GM19043 (cell line): ENCODE data around the gene BTLA.
"Not testable (repeated sequence)": the region's sequence is repeated elsewhere in the genome, so short reads cannot be mapped to it uniquely, and the experiment has no call there.

Experiments used
- ATAC-seq: cut with Tn5 transposase; IDR thresholded peaks from one replicate; pipeline ENCODE4 v1.9.1; 2021; ENCODE audit warnings: low read depth; ENCODE audit not compliant: unreplicated experiment

BTLA gene, protein sequence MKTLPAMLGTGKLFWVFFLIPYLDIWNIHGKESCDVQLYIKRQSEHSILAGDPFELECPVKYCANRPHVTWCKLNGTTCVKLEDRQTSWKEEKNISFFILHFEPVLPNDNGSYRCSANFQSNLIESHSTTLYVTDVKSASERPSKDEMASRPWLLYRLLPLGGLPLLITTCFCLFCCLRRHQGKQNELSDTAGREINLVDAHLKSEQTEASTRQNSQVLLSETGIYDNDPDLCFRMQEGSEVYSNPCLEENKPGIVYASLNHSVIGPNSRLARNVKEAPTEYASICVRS

DNA sequence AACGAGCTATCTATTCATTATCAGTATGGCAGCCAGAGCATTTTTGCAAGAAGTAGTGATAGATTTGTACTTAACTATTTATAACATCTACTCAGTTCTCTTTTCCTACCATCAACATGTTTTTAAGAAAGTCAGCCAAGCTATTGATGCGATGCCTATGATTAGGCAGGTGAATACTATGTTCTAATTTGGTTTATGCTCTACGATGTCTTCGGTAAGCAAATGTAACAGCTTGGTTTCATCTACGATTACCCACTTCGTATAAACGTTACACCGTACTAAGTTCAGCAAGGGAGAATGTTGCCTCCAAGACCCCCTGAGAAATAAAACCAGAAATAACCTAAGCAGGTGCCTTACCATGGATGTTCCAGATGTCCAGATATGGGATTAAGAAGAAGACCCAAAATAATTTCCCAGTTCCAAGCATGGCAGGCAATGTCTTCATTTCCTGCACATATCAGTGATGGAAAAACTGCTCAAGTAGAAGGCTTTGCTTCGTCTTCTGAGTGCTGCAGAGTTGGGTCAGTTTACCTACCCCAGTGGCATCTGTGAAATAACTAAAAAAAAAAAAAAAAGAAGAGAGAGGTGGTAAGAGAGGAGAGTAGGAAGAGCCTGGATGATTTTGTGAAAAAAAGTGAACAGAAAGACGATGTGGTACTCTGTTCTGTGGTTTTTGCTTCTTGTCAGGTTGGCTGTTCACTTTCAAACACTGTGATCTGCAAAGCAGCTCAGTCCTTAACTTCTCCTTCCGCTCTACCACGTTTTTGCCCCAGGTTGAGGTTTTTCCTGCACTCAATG is at the start of gene BTLA:
TSS of gene BTLA (minus strand) at position 559 of the 798 bp plus-strand sequence. CDS start at position 445, 114 bp downstream.
- peak; percentile 58 for ATAC-seq

DNA sequence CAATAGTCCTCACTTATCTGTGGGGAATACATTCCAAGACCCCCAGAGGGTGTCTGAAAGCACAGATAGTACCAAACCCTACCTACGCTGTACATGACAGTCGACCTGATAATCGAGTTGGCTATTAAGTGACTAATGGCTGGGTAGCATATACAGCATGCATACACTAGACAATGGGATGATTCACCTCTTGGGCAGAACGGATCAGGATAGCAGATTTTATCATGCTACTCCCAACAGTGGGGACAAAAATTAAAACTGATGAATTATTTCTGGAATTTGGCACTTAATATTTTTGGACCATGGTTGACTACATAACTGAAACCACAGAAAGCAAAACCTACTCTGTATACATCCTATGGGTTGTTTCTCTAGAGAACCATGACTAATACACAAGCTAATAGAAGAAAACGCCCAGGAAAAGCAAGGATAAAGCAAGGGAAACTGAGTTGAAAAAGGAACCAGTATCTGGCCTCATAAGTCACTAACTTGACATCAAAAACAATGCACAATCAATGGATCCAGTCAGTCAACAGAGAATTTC is 47.0 kb upstream of the BTLA start:
- ATAC-seq = no peak

DNA sequence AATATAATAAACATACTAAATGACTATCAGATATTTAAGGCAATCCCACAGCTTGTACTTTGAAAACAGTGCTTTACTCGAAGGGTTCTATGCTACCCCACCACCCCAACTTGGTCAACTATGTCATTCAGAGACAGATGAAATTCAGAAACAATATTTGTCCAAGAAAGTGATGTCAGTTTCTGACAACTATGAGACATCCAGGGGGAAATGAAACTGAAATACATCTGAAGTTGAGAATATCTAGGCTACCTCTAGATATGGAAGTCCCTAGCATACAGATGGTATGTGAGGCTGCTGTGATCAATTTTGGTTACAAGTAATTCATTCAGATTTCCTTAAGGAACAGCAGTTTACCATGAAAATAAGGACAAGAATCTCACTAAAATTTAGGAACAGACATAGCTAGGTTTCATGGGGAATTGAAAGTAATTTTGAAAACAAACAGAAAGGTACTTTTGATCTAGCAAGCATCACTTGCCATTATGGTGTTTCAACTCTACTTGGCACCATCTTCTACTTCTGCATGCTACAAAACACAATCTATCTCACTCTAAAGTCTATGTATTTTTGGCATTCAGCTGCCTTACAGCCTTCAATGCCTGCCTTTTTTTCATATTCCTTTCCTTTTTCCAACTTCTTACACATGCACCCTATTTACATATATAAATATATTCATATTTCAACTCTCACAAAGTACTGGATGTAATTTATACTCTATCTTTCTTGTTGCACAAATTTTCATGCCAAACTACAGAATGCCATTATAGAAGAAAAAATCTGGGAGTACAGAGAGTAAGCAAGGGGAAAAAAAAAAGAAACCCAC is 40.8 kb upstream of the BTLA start:
- peak; percentile 92 for ATAC-seq

DNA sequence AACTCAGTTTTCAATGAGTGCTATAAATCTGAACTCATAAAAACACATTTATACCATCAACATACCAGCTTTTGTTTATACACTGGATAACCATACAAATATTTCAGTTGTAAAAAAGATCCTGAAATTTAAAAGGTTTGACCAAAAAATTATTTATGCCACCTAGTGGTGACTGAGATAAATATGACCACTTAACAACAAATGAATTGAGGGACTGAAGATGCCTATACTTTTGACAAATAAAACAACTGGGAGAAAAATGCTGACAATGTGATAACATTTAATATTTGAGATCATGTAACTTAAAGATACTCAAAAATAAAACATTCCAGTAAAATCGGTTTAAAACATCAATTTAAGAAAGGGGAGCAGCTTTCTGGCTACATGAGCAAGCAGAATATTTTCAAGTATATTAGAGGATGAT is 32.1 kb upstream of the BTLA start:
- no peak for ATAC-seq

DNA sequence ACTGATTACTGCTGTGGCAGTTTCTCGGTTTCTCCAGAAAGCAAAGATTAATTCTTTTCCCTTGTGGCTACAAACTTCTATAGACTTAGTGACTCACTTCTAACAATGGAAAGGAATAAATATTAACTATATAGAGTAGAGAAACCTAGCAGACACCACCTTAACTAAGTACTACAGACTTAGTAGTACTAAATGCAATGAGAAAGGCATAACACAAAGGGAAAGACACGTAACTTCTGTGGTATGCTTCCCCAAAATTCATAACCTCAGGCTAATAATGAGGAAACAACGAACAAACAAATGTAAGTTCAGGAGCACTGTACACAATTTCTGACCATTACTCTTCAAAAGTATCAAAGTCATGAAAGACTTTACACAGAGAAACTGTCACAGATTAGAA is 31.3 kb upstream of the BTLA start:
- ATAC-seq = no peak

DNA sequence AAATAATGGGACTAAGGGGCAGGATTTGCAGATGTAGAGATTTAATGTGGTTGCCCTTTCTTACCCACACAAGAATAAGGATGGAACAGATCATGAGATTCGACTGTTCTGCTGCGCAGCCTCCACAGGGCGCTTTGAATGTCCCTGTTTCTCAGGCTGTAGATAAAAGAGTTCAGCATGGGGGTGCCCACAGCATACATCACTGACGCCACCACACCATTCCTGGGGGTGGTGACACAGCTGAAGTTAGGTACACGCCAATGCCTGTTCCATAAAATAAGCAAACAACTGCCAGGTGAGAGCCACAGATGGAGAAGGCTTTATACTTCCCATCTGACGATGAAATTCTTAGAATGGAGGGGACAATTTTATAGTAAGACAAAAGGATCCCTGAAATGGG is 24.9 kb upstream of the BTLA start:
- not testable (repeated sequence) for ATAC-seq

DNA sequence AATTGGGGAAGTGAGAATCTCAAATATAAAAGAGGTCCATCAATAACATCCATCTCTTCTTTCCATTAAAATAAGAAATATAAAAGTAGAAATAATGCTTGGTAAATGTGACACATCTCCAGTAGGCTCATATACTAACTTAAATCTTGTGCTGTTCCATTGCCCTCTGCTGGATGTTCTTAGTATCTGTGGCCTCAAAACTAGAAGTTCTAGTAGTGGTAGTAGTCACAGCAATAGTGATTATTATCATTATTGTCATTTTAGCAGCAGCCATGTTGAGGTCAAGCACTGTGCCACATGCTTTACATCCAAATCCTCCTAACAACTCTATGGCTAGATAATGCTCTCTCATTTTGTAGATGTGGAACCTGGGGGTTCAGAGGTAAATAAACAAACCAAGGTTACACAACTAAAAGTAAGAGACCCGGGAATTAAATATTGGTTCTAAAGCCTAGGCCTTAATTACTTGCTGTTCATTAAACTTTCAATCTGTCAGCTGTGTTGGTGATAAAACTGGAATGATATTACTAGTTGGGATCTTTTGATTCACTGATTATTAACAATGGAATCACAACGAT is 20.2 kb upstream of the BTLA start:
- no peak for ATAC-seq

DNA sequence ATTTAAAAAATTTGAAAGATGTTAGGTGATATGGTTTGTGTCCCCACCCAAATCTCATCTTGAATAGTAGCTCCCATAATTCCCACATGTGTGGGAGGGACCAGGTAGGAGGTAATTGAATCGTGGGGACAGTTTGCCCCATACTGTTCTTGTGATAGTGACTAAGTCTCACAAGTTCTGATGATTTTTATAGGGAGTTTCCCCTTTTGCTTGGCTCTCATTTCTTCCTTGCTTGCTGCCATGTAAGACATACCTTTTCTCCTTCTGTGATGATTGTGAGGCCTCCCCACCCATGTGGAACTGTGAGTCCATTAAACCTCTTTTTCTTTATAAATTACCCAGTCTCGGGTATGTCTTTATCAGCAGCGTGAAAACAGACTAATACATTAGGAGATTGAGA is 19.7 kb upstream of the BTLA start:
- ATAC-seq = not testable (repeated sequence)

DNA sequence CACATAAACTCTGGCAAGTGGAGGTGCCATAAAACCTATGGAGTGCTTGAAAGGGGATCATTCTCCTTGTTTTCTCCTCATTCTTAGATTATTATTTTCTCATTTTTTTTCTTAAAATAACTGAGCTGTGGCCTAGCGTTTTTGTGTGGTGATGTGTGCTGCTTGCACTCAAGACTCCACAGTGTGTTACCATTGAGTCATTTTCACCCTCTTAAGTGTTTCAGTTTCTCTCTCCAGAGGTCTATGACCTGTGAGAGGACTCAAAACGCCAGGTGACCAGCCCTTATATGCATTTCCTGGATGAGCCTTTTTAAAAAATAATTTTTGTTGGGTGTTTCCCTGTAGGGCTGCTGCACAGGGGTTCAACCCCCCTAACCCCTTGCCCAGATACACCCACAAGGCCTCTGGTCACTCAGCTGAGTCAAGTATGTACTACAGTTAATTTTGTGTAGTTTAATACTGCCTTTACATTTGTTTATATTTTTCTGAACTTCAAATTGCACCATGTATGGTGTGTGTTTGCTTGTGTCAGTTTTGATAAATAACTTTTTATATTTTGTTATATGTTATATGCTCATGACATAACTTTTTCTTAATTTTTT is 15.4 kb upstream of the BTLA start:
- ATAC-seq = peak; percentile 98

DNA sequence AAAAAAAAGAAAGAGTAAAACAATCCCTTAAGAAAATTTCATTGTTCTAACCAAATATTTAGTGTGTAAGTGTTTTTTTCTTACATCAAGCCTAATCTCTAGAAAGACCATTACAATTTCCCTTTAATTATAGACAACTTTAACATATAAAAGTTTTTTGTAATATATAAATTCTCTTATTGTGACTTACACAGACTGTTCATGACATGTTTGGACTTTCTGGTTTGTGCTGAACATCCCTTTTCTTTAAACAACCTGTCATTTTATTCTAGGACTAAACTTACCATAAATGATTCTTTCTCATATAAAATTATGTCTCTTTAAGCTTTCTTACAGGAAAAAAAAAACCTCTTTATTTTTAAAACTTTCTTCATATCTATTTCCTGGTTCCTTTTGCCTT is 13.0 kb upstream of the BTLA start:
- ATAC-seq = no peak

DNA sequence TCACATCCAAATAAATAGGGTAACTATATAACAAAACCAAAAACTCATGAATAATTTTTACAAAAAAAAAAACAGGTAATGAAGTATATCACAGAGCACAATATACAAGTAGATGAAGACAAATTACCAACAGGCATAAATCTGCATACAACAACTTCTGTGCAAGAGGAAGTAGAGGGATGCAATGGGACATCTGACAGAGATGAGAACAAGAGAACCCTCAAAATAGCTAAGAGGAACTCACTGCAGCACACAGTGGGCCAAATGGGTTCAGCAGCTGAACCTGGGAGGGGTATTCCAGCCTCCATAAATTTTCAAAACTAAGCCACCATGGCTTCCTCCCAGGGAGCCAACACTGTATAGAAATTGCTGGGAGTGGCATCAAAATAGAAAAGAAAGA is 9.6 kb upstream of the BTLA start:
- no peak for ATAC-seq

DNA sequence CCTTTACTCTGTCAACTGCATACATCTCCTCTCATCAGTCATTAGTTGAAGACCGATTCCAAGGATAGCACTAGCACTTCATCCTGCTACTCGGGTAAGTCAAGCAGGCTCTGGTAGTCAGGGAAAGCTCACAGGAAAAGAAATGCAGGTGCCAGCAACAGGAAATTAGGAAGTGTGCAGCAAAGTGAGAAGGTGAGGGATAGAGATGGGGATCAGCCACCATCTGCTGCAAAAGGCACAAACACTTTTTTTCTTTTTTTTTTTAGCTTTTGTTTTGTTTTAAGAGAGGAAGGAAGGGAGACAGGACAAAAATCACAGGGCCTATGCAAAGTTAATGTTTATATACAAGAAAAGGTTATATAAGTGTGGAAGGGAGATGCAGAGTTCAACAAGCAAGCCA is 9.0 kb upstream of the BTLA start:
- ATAC-seq = no peak

DNA sequence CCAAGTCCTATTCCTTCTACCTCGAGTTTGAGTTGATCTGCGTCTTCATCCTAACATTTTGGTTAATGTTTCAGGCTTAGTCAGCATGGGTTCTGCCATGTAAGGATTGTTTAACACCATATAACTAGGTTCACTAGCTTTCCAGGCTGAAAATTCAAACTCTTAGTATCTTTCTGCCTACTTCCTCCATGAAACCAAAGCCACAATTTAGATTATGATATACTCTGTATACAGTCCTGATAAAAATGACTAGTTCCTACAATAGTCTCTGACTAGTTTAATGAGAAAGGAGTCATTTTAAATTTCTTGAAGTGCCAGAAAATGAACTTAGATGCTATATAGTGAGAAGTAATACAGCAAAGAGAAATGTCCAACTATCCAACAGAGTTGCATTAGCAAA is 6.6 kb upstream of the BTLA start:
- no peak for ATAC-seq

DNA sequence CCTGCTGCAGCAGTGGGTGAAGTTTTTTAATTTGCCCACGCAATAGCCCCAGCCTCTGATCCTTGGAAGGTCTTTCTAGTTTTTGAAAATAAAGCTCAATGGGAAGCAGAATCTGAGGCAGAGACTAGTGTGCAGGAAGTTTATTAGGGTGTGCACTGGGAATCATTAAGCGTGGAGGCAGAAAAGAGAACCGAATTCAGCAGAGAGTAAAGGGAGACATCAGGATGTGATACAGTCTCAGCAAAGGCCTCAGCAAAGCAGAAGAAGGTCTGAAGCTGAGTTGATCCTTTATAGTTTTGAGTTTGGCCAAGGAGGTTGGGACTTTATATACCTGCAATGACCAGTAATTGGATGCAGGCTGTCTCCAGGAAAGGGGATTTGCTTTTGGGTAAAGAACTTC is 4.9 kb upstream of the BTLA start:
- ATAC-seq = no peak

DNA sequence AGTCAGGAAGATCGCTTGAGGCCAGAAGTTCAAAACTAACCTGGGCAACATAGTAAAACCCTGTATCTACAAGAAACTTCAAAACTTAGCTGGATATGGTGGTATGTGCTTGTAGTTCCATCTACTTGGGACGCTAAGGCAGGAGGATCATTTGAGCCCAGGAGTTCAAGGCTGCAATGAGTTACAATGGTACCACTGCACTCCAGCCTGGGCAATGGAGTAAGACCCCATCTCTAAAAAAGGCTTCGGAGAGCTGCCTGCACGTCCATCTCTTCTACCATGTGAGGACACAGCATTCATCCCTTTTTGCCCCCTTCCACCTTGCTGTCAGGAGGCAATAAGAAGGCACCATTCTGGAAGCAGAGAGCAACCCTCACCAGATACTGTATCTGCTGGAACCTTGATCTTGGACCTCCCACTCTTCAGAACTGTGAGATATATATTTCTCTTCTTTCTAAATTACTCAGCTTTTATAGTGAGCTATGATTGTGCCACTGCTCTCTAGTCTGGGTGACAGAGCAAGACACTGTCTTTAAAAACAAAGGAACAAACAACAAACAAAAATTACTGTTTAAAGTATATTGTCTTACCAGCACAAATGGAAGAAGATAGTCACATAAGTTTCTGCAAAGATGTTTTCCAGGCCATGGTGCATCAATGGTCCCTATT is 4.2 kb upstream of the BTLA start:
- no peak for ATAC-seq

DNA sequence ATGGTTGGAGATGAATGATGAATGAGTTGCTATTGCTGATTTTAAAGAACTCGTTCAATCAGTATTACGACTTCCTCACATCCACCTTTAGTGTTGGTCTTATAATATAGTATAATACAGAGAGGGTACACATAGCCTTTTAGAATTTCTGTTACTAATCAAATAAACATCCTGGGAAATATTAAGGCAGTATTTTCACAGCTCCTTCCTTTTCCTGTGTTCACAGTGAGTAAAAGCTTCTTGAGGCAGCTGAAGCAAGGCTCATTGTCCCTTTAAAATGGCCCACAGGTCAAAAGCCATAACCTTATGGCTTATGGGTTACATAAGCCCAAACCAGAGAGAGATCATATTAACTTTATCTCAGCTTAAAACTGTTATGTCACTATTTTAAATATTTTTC is 1.3 kb upstream of the BTLA start:
- ATAC-seq = no peak

DNA sequence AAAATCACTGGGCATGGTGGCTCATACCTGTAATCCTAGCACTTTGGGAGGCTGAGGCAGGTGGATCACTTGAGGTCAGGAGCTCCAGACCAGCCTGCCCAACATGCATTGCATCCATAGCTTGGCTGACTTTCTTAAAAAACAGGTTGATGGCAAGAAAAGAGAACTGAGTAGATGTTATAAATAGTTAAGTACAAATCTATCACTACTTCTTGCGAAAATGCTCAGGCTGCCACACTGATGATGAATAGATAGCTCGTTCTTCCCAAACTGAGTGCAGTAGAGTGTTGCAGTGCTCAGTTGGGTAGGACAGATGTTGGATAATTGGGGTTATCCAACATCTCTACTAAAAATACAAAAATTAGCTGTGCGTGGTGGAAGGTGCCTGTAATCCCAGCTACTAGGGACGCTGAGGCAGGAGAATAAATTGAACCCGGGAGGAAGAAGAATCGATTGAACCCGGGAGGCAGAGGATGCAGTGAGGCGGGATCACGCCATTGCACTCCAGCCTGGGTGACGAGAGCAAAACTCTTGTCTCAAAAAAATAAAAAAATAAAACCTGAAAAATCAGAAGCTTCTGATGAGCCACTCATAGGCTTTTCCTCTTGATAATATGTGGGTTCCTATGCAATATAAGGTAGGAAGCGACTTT is 1.2 kb downstream of the BTLA start:
- no peak for ATAC-seq

DNA sequence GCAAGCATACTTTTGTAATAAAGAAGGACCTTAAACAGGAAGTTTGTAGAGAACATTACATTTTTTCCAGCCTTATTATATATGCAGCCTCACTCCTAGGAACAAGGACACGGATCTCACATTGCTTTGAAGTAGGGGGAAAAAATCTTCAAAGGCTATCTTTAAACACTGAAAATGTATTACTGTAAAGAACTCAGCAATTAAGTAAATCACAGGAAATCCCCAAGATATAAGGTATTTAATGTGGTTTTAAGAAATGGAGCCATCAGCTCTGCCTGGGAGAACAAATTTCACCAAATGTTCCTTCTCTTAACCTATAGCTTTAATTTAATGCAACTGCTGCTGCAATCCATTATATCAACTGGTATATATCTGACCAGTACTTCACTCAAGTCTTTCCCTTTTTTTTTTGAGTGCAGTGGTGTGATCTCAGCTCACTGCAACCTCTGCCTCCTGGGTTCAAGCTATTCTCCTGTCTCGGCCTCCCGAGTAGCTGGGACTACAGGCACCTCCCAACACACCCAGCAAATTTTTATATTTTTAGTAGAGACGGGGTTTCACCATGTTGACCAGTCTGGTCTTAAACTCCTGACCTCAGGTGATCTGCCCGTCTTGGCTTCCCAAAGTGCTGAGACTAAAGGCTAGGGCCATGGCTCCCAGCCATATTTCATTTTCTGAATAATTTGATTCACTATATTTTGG is 2.8 kb downstream of the BTLA start:
- ATAC-seq = no peak

DNA sequence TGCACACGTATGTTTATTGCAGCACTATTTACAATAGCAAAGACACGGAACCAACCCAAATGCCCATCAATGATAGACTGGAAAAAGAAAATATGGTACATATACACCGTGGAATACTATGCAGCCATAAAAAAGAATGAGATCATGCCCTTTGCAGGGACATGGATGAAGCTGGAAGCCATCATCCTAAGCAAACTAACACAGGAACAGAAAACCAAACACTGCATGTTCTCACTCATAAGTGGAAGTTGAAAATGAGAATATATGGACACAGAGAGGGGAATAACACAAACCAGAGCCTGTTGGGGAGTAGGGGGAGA is 4.9 kb downstream of the BTLA start:
- ATAC-seq = not testable (repeated sequence)
